Progenitor cell of endocrine pancreas (in vitro differentiated cells): ENCODE measurements around the gene TMEFF2. TPM values are rescaled to one million over a fixed set of nuclear protein-coding genes. Genes with fewer than 3 reads are reported as not detected.
"Not testable (repeated sequence)": the region's sequence is repeated elsewhere in the genome, so short reads cannot be mapped to it uniquely, and the experiment has no call there.

ENCODE experiments used
- DNase-seq: peaks from one replicate; pipeline ENCODE4 v3.0.0; 2021; ENCODE audit warnings: low spot score; ENCODE audit not compliant: unreplicated experiment
- H3K27ac Mint-ChIP-seq: 2 replicates; pipeline ENCODE4 v1.8.0; 2021; ENCODE audit warnings: mild to moderate bottlenecking, moderate library complexity, mixed read lengths
- H3K27me3 Mint-ChIP-seq: 2 replicates; pipeline ENCODE4 v1.8.0; 2021; ENCODE audit warnings: mixed read lengths
- H3K36me3 Mint-ChIP-seq: 2 replicates; pipeline ENCODE4 v1.8.0; 2022; ENCODE audit warnings: mixed read lengths; ENCODE audit not compliant: insufficient read depth
- H3K4me1 Mint-ChIP-seq: 2 replicates; pipeline ENCODE4 v1.8.0; 2021; ENCODE audit warnings: low read depth, mixed read lengths
- H3K4me3 Mint-ChIP-seq: 2 replicates; pipeline ENCODE4 v1.8.0; 2021; ENCODE audit warnings: low read depth, mild to moderate bottlenecking, moderate library complexity, mixed read lengths
- H3K9me3 Mint-ChIP-seq: 2 replicates; pipeline ENCODE4 v1.8.0; 2021; ENCODE audit warnings: low read depth, mixed read lengths
- CTCF ChIP-seq: fragments of 200-600 bp; sonication (generic); IDR thresholded peaks from one replicate; pipeline ENCODE4 v1.5.0; 2021; ENCODE audit warnings: antibody characterized with exemption, mild to moderate bottlenecking; ENCODE audit not compliant: unreplicated experiment
- total RNA-seq: library from RNA; stranded (reverse); gene quantifications from 2 replicates; pipeline ENCODE4 v1.2.1, GENCODE V29; 2021

TMEFF2 gene
- total RNA-seq, 1 donor from 2014 or later = 0.50 TPM

- Mint-ChIP-seq H3K9me3 (no peaks in the 10 kb centered on the region), H3K4me3 (no peak overlapping the region), H3K36me3 (no peaks in the 10 kb centered on the region), H3K27me3 (no peaks in the 10 kb centered on the region), H3K4me1 (no peaks in the 10 kb centered on the region), H3K27ac (no peak overlapping the region)
- no peak for DNase-seq
- no peak for TF ChIP-seq CTCF
Measured at GRCh38 chr2:192146069-192147015, 48.4 kb downstream of the TMEFF2 start.

GRCh38 chr2:192145496-192145895 is 49.2 kb downstream of the TMEFF2 start:
- no peak for DNase-seq

GRCh38 chr2:192140236-192140839 is 54.4 kb downstream of the TMEFF2 start:
- Mint-ChIP-seq H3K27ac (no peak overlapping the region), H3K36me3 (no peaks in the 10 kb centered on the region), H3K4me1 (no peaks in the 10 kb centered on the region), H3K9me3 (no peaks in the 10 kb centered on the region), H3K4me3 (no peak overlapping the region), H3K27me3 (no peaks in the 10 kb centered on the region)
- DNase-seq = no peak
- no peak for TF ChIP-seq CTCF

More at GRCh38 chr2:192145496-192145895, 49.2 kb downstream of the TMEFF2 start:
- TF ChIP-seq CTCF = no peak
- no peak overlapping the region for H3K4me3 Mint-ChIP-seq
- H3K27me3 Mint-ChIP-seq = no peaks in the 10 kb centered on the region
- H3K36me3 Mint-ChIP-seq = no peaks in the 10 kb centered on the region
- H3K4me1 Mint-ChIP-seq = no peaks in the 10 kb centered on the region
- H3K9me3 Mint-ChIP-seq = no peaks in the 10 kb centered on the region
- no peak overlapping the region for H3K27ac Mint-ChIP-seq

- Mint-ChIP-seq H3K4me3 (no peak overlapping the region), H3K27me3 (no peaks in the 10 kb centered on the region), H3K27ac (no peak overlapping the region), H3K9me3 (no peaks in the 10 kb centered on the region), H3K36me3 (no peaks in the 10 kb centered on the region), H3K4me1 (no peaks in the 10 kb centered on the region)
- no peak for TF ChIP-seq CTCF
- DNase-seq = no peak
Measured at GRCh38 chr2:192139813-192140212, 54.9 kb downstream of the TMEFF2 start.

- no peak for DNase-seq
- H3K4me1 Mint-ChIP-seq = no peaks in the 10 kb centered on the region
- no peak overlapping the region for H3K27ac Mint-ChIP-seq
- H3K27me3 Mint-ChIP-seq = no peaks in the 10 kb centered on the region
- no peaks in the 10 kb centered on the region for H3K9me3 Mint-ChIP-seq
- H3K36me3 Mint-ChIP-seq = no peaks in the 10 kb centered on the region
- no peak overlapping the region for H3K4me3 Mint-ChIP-seq
- TF ChIP-seq CTCF = no peak
Measured at GRCh38 chr2:192137451-192137850, 57.3 kb downstream of the TMEFF2 start.

GRCh38 chr2:192132604-192133003 is 62.1 kb downstream of the TMEFF2 start:
- not testable (repeated sequence) for DNase-seq, H3K27ac Mint-ChIP-seq, H3K27me3 Mint-ChIP-seq, H3K9me3 Mint-ChIP-seq, H3K4me3 Mint-ChIP-seq, H3K4me1 Mint-ChIP-seq, H3K36me3 Mint-ChIP-seq

GRCh38 chr2:192130312-192130711 is 64.4 kb downstream of the TMEFF2 start:
- H3K9me3 Mint-ChIP-seq, H3K4me1 Mint-ChIP-seq, H3K36me3 Mint-ChIP-seq, H3K27me3 Mint-ChIP-seq, H3K4me3 Mint-ChIP-seq, H3K27ac Mint-ChIP-seq, DNase-seq: not testable (repeated sequence)
